ENCODE measurements around the gene ST3GAL6.
A peak's percentile ranks its signal among the peaks of the same experiment; 100 is the strongest.

The ST3GAL6 gene

DNA sequence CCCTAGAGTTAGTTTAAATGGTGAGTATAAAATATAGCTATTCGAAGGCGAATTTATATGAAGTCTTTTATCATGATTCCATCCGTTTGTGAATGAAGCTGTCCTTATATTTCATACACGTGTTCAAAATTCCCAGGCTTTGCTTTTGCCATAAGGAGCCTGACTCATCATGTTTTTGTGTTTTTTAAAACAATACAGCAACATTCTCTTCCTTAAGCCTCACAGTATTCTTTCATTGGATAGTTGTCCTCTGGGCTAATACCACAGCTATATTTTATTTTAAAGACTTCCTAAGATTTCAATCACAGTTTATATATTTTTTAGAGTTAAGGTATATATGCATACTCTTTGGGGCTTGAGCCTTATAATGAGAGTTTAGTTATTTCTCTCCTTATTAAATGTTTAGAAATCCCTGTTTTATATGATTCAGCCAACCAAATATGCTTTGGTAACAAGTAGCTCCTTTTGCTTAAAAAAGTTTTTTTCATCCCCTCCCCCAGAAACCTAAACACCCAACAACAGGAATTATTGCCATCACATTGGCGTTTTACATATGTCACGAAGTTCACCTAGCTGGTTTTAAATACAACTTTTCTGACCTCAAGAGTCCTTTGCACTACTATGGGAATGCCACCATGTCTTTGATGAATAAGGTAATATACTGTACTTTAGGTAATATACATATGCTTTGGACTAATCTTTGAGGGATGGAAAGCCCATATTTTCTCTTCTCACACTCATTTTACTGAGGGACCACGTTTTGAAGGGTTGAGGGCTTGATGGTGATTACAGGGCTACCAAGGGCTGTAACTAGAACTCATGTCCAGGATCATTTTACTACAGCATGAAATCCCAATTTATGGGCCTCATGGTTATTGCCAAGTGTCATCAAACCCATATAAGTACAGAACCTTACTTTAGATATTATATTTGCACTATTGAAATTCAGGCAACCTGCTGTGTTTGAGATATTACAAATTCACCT lies 28.5 kb downstream of the ST3GAL6 start:
- TF ChIP-seq, protein P1, sequence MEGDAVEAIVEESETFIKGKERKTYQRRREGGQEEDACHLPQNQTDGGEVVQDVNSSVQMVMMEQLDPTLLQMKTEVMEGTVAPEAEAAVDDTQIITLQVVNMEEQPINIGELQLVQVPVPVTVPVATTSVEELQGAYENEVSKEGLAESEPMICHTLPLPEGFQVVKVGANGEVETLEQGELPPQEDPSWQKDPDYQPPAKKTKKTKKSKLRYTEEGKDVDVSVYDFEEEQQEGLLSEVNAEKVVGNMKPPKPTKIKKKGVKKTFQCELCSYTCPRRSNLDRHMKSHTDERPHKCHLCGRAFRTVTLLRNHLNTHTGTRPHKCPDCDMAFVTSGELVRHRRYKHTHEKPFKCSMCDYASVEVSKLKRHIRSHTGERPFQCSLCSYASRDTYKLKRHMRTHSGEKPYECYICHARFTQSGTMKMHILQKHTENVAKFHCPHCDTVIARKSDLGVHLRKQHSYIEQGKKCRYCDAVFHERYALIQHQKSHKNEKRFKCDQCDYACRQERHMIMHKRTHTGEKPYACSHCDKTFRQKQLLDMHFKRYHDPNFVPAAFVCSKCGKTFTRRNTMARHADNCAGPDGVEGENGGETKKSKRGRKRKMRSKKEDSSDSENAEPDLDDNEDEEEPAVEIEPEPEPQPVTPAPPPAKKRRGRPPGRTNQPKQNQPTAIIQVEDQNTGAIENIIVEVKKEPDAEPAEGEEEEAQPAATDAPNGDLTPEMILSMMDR (conservative IDR thresholded peaks at IDR 0.05): no peak
- no peak overlapping the region for H3K27ac ChIP-seq

DNA sequence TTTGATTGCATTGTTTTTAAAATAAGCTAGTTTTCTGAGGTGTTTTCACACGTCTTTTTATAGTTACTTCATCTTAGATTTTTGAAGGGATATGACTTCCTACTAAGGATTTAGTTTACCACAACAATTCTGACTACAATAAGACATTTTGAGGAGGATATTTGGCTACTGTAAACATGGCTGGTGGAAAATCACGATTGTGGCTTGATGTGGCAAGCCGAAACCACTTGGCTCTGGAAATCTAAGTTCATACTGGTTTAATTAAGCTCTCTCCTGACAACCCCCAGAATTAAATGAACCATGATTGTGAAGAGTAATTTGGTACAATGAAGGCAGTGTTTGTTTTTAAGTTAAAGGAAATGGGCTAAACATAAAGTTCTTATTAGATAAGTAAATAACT lies 30.8 kb downstream of the ST3GAL6 start:
- no peak overlapping the region for H3K27ac ChIP-seq
- TF ChIP-seq, protein P1 (conservative IDR thresholded peaks at IDR 0.05): no peak

DNA sequence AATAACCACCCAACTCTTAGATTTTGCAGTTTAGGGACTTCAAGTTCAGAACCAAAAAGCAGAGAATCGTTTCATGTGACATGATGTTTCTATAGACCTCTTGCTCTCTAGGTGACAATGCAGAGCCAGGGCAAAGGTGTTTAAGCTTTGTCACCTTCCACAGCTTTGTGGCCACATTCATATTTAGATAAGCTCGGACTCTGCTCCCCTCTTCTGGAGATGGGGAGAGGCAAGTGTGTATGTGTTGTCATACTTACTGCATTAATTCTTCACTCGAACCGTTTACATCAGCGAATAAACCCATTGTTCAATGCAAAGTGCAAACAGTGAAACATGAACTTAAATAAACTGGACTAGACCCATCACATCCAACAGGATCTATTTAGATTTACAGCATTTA lies 33.2 kb downstream of the ST3GAL6 start:
- no peak overlapping the region for H3K27ac ChIP-seq
- TF ChIP-seq, protein P1 (conservative IDR thresholded peaks at IDR 0.05): no peak

DNA sequence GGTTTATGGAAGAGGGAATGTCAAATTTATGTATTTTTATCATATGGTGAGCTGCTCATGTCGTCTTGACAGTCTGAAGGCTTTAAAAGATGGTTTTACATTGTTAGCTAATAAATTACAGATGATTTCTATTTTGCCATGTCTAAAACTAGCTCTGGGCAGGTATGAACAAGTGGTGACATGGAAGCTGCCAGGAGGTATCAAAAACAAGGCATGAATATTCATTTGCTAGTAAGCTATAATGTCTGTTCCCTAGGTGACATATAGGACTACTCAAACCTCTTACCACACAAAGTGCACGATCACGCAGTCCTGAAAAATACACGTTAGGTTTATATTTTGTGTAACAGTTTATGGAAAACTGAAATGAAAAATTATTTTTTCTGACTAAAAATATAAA lies 34.8 kb downstream of the ST3GAL6 start:
- TF ChIP-seq, protein P1 (conservative IDR thresholded peaks at IDR 0.05): no peak
- H3K27ac ChIP-seq: no peak overlapping the region

DNA sequence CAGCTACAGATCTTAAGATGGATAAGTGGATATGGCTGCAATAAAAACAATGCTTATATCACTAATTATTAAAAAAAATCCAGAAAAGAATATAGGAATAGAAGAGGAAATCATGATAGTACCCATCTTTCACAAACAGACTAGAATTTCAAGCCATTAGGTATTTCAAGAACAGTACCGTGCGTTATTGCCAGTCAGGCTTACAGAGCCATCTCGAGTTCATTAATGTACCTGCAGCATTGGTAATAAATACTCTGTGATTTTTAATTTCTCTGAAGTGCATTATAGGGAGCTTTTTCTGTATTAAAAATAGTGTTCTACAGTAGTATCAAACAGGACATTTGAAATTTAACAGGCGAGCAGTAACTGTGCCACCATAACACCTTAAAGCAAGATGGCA lies 35.7 kb downstream of the ST3GAL6 start:
- TF ChIP-seq, protein P1 (conservative IDR thresholded peaks at IDR 0.05): peak; percentile 77
- H3K27ac ChIP-seq: no peak overlapping the region

DNA sequence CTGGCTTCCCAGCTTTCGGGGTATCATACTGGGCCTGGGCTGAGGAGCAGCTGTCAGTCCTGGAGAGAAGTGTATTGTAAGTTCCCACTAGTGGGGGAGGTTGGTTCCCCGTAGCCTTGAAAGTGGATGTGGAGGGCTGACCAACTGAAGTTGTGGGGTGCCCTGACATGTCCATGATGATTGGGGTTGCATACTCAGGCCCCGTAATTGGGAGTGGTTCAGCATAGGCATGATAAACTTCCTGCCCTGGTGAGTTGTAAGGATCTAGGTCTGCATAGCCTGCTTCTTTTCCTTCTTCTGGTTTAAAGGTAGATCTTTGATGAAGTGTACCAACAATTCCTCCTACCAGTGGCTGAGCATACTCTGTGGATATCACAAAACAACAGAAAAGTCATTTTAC lies 36.3 kb downstream of the ST3GAL6 start:
- TF ChIP-seq, protein P1 (conservative IDR thresholded peaks at IDR 0.05): no peak
- no peak overlapping the region for H3K27ac ChIP-seq

DNA sequence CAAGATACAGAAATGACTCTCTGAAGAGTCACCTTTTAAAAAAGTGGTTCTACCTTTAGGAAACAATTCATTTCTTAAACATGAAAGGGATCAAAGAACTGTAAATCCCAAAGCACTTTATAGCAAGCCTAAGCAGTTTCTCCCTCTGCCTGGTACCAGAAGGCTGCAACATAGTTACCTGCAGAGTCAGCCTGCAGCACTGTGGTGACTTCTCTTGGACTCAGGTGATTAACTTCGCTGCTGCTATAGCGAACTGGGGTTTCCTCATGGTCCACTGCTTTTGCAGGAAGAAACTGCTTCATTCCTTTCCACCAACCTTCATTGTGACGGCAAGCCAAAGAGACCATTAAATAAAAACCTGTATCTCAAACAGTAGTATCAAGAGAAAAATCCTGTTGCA lies 37.3 kb downstream of the ST3GAL6 start:
- no peak overlapping the region for H3K27ac ChIP-seq

More for the DNA sequence above, 37.3 kb downstream of the ST3GAL6 start:
- TF ChIP-seq, protein P1 (conservative IDR thresholded peaks at IDR 0.05): no peak

Data from VCaP (cell line).